Kidney epithelial cell (primary cell): ENCODE data around the gene VWCE. TPM values are rescaled to one million over a fixed set of nuclear protein-coding genes. Genes with fewer than 3 reads are reported as not detected.

Source experiments
- DNase-seq: peaks from one replicate; pipeline ENCODE4 v3.0.0-alpha.2; 2010; ENCODE audit warnings: low read depth
- H3K27me3 ChIP-seq: 2 replicates; pipeline ENCODE4 v1.6.0; 2011; ENCODE audit warnings: low read length; ENCODE audit not compliant: control insufficient read depth, insufficient read depth
- H3K36me3 ChIP-seq: 2 replicates; pipeline ENCODE4 v1.5.1; 2011; ENCODE audit warnings: low read length; ENCODE audit not compliant: control insufficient read depth, insufficient read depth
- H3K4me3 ChIP-seq: 2 replicates; pipeline ENCODE4 v1.5.1; 2011; ENCODE audit warnings: low read depth, mild to moderate bottlenecking, control low read depth, low read length
- CTCF ChIP-seq: IDR thresholded peaks from 2 replicates; pipeline ENCODE4 v1.5.1; 2011; ENCODE audit warnings: mild to moderate bottlenecking, moderate library complexity, low read length, control low read depth, inconsistent platforms; ENCODE audit not compliant: insufficient read depth, poor library complexity, severe bottlenecking
- total RNA-seq: library from RNA; depleted of rRNA; stranded (reverse); fragments of >200 nt; gene quantifications from 2 replicates; pipeline ENCODE4 v1.2.3, GENCODE V29; 2015

VWCE gene
- total RNA-seq, 1 donor from 2014 or later, result 8.3 TPM

- DNase-seq, result no peak
- TF ChIP-seq CTCF, result no peak
Measured at GRCh38 chr11:61281581-61282250, 13.4 kb downstream of the VWCE start.

GRCh38 chr11:61280883-61281580, 14.1 kb downstream of the VWCE start:
- Histone ChIP-seq H3K36me3 (no peaks in the 10 kb centered on the region), H3K27me3 (no peaks in the 10 kb centered on the region), H3K4me3 (no peak overlapping the region)
- TF ChIP-seq CTCF, result no peak
- no peak for DNase-seq

More at GRCh38 chr11:61281581-61282250, 13.4 kb downstream of the VWCE start:
- no peak overlapping the region for H3K4me3 ChIP-seq
- H3K27me3 ChIP-seq, result no peaks in the 10 kb centered on the region
- no peaks in the 10 kb centered on the region for H3K36me3 ChIP-seq

- Histone ChIP-seq H3K27me3 (peaks cover 2% of the 10 kb centered on the region), H3K4me3 (no peak overlapping the region), H3K36me3 (no peaks in the 10 kb centered on the region)
- no peak for DNase-seq
- TF ChIP-seq CTCF, result no peak
Measured at GRCh38 chr11:61279934-61280659, 15.0 kb downstream of the VWCE start.

- DNase-seq, result no peak
- peaks cover 2% of the 10 kb centered on the region for H3K27me3 ChIP-seq
- no peak for TF ChIP-seq CTCF
- no peaks in the 10 kb centered on the region for H3K36me3 ChIP-seq
- H3K4me3 ChIP-seq, result no peak overlapping the region
Measured at GRCh38 chr11:61278001-61278470, 17.1 kb downstream of the VWCE start.

GRCh38 chr11:61277186-61278000, 17.7 kb downstream of the VWCE start:
- Histone ChIP-seq H3K4me3 (no peak overlapping the region), H3K36me3 (no peaks in the 10 kb centered on the region), H3K27me3 (peaks cover 2% of the 10 kb centered on the region)
- DNase-seq, result no peak
- no peak for TF ChIP-seq CTCF
